ENCODE data around the gene SLC39A1. TPM values are rescaled to one million over a fixed set of nuclear protein-coding genes. Genes with fewer than 3 reads are reported as not detected.
A peak's percentile ranks its signal among the peaks of the same experiment; 100 is the strongest.

SLC39A1 gene
- total and polyA plus RNA-seq, 9 of the 15 experiments (the other 6 are each of a cell fraction or from before 2014, with no cell fraction given), result 9.9 to 81.1 (median 62.7) TPM

DNA sequence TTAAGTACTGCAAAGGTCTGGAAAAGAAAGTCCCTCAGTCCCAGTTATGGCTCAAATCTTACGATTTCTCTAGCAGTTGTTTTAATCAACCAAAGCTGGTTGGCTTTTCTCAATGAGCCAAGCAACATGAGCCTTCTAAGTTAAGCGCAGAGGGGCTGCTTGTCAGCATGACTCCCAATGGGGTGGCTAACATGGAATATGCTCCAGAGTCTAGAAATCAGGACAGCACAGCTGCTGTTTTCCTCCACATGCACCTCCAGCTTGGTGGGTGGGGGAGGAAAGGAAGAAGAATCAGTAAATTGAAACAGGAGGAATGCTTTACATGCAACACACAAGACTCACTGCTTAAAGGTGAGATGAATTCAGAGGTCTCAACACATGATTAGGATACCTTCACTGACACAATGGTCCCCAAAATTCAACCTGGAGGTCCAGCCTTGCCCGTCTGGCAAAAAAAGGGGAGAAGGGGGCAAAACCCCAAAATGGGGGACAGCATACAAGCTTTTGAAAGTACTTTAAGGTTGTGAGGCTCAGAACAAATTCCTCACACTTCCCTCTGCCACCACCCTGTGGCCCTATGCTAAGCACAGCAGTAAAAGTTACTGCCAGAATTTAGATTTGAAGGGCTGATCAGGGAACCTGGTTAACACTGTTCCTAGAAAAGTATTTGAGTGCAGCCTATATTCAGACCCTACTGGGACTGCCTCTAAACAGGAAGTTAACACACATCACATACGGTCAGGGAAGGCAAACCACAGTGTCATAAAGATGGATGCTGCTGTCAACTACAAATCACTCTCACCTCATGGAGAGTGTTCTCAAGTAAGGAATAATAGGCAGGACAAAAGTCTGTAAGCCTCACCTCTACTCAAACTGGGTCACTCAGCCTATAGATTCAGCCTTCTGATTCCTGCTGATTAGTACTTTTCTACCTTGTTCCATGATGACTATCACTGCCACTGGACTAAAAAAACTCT, 43.2 kb downstream of the SLC39A1 start (continued):
- TF ChIP-seq CHD2 (IDR thresholded peaks at IDR 0.05; ENCODE audit: low read depth, low read length) (no peak), LEF1 (IDR thresholded peaks at IDR 0.05) (peak; percentile 69), ZNF324 (CRISPR knock-in tag; IDR thresholded peaks at IDR 0.05) (no peak), ESRRA (IDR thresholded peaks at IDR 0.05; ENCODE audit: borderline replicate concordance, low read depth) (peak; percentile 63; the same call in 1 of the 2 replicates), GATA2 (CRISPR knock-in tag; IDR thresholded peaks at IDR 0.05) (peak; percentile 73), CHCHD3 (CRISPR knock-in tag; IDR thresholded peaks at IDR 0.05) (no peak), MCM7 (IDR thresholded peaks at IDR 0.05) (no peak), RBFOX2 (IDR thresholded peaks at IDR 0.05; ENCODE audit: low read depth, low read length) (no peak), ASH1L (IDR thresholded peaks at IDR 0.05; ENCODE audit: borderline replicate concordance, low read depth, partially characterized antibody) (no peak), ZNF23 (CRISPR knock-in tag; IDR thresholded peaks at IDR 0.05) (no peak), ZBED1 (IDR thresholded peaks at IDR 0.05) (peak; percentile 61; the same call in 1 of the 2 replicates), SPI1 (IDR thresholded peaks at IDR 0.05; ENCODE audit: borderline replicate concordance, low read depth, low read length) (no peak), RB1 (IDR thresholded peaks at IDR 0.05; ENCODE audit: low read depth) (no peak), RUNX1 (IDR thresholded peaks at IDR 0.05; ENCODE audit: low read depth) (no peak), TCFL5 (CRISPR knock-in tag; conservative IDR thresholded peaks at IDR 0.05) (no peak), RHOXF2B (CRISPR knock-in tag; conservative IDR thresholded peaks at IDR 0.05) (no peak), JUND (IDR thresholded peaks at IDR 0.05; ENCODE audit: borderline replicate concordance, low read depth, low read length) (no peak), JUND (tag; IDR thresholded peaks at IDR 0.05; ENCODE audit: borderline replicate concordance, low read depth, low read length) (peak; percentile 49; the same call in 1 of the 3 replicates), HIVEP1 (CRISPR knock-in tag; IDR thresholded peaks at IDR 0.05) (no peak), ZBTB1 (CRISPR knock-in tag; IDR thresholded peaks at IDR 0.05; ENCODE audit: borderline replicate concordance, low read depth) (no peak), RNF2 (IDR thresholded peaks at IDR 0.05) (peak; percentile 58; the same call in 1 of the 2 replicates)
- TF ChIP-seq, protein P1, sequence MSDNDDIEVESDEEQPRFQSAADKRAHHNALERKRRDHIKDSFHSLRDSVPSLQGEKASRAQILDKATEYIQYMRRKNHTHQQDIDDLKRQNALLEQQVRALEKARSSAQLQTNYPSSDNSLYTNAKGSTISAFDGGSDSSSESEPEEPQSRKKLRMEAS (CRISPR knock-in tag; IDR thresholded peaks at IDR 0.05), result no peak
- TF ChIP-seq, protein P2, sequence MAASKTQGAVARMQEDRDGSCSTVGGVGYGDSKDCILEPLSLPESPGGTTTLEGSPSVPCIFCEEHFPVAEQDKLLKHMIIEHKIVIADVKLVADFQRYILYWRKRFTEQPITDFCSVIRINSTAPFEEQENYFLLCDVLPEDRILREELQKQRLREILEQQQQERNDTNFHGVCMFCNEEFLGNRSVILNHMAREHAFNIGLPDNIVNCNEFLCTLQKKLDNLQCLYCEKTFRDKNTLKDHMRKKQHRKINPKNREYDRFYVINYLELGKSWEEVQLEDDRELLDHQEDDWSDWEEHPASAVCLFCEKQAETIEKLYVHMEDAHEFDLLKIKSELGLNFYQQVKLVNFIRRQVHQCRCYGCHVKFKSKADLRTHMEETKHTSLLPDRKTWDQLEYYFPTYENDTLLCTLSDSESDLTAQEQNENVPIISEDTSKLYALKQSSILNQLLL (CRISPR knock-in tag; IDR thresholded peaks at IDR 0.05; ENCODE audit: borderline replicate concordance), result no peak
- TF ChIP-seq, protein P3, sequence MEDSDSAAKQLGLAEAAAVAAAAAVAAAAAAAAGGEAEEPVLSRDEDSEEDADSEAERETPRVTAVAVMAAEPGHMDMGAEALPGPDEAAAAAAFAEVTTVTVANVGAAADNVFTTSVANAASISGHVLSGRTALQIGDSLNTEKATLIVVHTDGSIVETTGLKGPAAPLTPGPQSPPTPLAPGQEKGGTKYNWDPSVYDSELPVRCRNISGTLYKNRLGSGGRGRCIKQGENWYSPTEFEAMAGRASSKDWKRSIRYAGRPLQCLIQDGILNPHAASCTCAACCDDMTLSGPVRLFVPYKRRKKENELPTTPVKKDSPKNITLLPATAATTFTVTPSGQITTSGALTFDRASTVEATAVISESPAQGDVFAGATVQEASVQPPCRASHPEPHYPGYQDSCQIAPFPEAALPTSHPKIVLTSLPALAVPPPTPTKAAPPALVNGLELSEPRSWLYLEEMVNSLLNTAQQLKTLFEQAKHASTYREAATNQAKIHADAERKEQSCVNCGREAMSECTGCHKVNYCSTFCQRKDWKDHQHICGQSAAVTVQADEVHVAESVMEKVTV (CRISPR knock-in tag; IDR thresholded peaks at IDR 0.05), result peak; percentile 25; the same call in 1 of the 2 replicates
- TF ChIP-seq, protein P4, sequence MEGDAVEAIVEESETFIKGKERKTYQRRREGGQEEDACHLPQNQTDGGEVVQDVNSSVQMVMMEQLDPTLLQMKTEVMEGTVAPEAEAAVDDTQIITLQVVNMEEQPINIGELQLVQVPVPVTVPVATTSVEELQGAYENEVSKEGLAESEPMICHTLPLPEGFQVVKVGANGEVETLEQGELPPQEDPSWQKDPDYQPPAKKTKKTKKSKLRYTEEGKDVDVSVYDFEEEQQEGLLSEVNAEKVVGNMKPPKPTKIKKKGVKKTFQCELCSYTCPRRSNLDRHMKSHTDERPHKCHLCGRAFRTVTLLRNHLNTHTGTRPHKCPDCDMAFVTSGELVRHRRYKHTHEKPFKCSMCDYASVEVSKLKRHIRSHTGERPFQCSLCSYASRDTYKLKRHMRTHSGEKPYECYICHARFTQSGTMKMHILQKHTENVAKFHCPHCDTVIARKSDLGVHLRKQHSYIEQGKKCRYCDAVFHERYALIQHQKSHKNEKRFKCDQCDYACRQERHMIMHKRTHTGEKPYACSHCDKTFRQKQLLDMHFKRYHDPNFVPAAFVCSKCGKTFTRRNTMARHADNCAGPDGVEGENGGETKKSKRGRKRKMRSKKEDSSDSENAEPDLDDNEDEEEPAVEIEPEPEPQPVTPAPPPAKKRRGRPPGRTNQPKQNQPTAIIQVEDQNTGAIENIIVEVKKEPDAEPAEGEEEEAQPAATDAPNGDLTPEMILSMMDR (IDR thresholded peaks at IDR 0.05 in 2 of 3, conservative IDR thresholded peaks at IDR 0.05 in 1 of 3; ENCODE audit: insufficient read depth in 2 of 3, low read depth in 1 of 3, low read length in 3 of 3), result peak; percentile 21 to 57 (median 41); a peak in 3 of 6 replicates
